OCI-LY7 (cell line): ENCODE measurements around the gene ABCA4.
"Not testable (repeated sequence)": the region's sequence is repeated elsewhere in the genome, so short reads cannot be mapped to it uniquely, and the experiment has no call there.

Source experiments
- CTCF ChIP-seq: fragments of 200-600 bp; sonication (generic); conservative IDR thresholded peaks from 2 replicates; pipeline ENCODE4 v1.5.1; 2014; ENCODE audit warnings: mild to moderate bottlenecking, antibody characterized with exemption, low read length, moderate library complexity, mixed read lengths
- EZH2phosphoT487 ChIP-seq: fragments of 200-600 bp; sonication (generic); IDR thresholded peaks from 2 replicates; pipeline ENCODE4 v1.6.1; 2018; ENCODE audit warnings: low read depth, borderline replicate concordance, mild to moderate bottlenecking, mixed run types, antibody characterized with exemption, low read length, moderate library complexity, mixed read lengths

- TF ChIP-seq CTCF, EZH2phosphoT487: not testable (repeated sequence)
Measured at GRCh38 chr1:93998532-93998931, 122.4 kb downstream of the ABCA4 start.
